K562 (cell line): Measurements from ENCODE around the gene ZDHHC16. TPM values are rescaled to one million over a fixed set of nuclear protein-coding genes. Genes with fewer than 3 reads are reported as not detected.

Source experiments
- MED1 ChIP-seq: sonication (generic); formaldehyde crosslinking; IDR thresholded peaks from 2 replicates; pipeline ENCODE4 v1.8.1; 2023; ENCODE audit warnings: missing genetic modification reagents, borderline replicate concordance
- MTA2 ChIP-seq: fragments of 450-650 bp; IDR thresholded peaks from 2 replicates; pipeline ENCODE4 v1.6.1; 2016; ENCODE audit warnings: low read depth
- POLR2B ChIP-seq: fragments of 450-650 bp; IDR thresholded peaks from 2 replicates; pipeline ENCODE4 v1.6.1; 2018; ENCODE audit warnings: low read depth; ENCODE audit not compliant: partially characterized antibody
- polyA plus RNA-seq, 8 experiments: library from polyadenylated mRNA; depleted of rRNA in 4 of 8; stranded (reverse) in 5 of 8; unstranded in 3 of 8; fragments of >200 nt; fragmentation: Nextera tagmentation in 2 of 8; fragmentation: Illumina TruSeq in 1 of 8; extraction: Ambion mirVana in 2 of 8; extraction: Trizol in 1 of 8; gene quantifications; 2 replicates each; pipeline versions ENCODE4 v1.2.1 to v1.2.3, GENCODE V29; 2011 to 2014; ENCODE audit warnings: inconsistent platforms in 1 of 8, missing spikeins in 1 of 8
- total RNA-seq, 7 experiments: library from RNA; depleted of rRNA in 6 of 7; stranded (reverse); fragments of >200 nt in 6 of 7; fragmentation: Illumina TruSeq in 2 of 7; extraction: Trizol in 2 of 7; gene quantifications; 2 replicates each; pipeline versions ENCODE4 v1.2.1 to v1.2.3, GENCODE V29; 2011 to 2021; ENCODE audit warnings: low replicate concordance in 1 of 7
- TF ChIP-seq, protein P1 (sequence below), 2 experiments: fragments of 450-650 bp; formaldehyde crosslinking in 1 of 2; IDR thresholded peaks; 2 replicates each; pipeline versions ENCODE4 v1.4.0 to v1.6.1; 2014 to 2020; ENCODE audit warnings: mild to moderate bottlenecking in 2 of 2, borderline replicate concordance in 1 of 2, low read depth in 1 of 2
- TF ChIP-seq, protein P2 (sequence below), 2 experiments: fragments of 450-650 bp in 1 of 2; sonication (generic) in 1 of 2; formaldehyde crosslinking in 1 of 2; IDR thresholded peaks; 2 replicates each; pipeline versions ENCODE4 v1.7.1 to v1.9.0; 2016 to 2022; ENCODE audit warnings: inconsistent platforms in 1 of 2, mild to moderate bottlenecking in 1 of 2, missing genetic modification reagents in 1 of 2
- TF ChIP-seq, protein P3 (sequence below): fragments of 450-650 bp; formaldehyde crosslinking; IDR thresholded peaks from 2 replicates; pipeline ENCODE4 v1.4.0; 2020; ENCODE audit warnings: mild to moderate bottlenecking, mixed read lengths

ZDHHC16 gene
- total and polyA plus RNA-seq, 9 of the 15 experiments (the other 6 are each of a cell fraction or from before 2014, with no cell fraction given), result 12.5 to 33.8 (median 21.3) TPM

DNA sequence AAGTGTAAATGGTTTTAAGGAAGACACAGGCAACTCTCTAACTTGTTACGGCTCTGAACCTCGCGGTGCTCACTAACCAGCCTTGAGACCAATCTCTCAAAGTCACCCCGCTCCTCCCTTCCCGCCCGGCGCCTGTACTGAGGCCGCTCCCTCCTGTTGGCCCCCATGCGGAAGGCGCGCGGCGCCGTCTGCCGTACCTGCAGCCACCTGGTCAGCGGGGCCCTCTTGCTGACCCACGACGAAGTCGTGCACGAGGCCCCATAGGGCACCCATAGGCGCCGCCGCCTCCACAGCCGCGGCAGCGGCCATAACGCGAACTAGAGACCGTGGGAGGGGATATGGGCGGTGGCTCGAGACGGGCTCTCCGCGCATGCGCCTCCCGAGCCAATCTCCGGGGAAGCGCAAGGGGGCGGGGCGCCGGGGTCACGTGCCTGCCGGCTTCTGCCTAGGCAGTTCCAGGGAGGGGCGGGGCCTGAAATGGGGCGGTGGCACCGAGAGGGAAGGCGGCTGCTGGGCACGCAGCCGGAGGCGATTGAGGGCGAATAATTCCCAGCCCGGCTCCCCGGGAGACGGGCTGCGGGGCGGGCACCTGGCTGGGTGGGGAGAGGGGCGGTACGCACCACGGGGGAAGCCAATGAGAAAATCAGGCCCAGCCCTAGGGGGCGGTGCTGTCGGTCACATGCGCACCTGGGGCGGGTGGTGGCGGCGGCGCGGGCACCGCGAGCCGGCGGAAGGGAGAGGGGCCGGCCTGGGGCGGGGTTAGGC lies 52.3 kb downstream of the ZDHHC16 start, which contains the start of gene MMS19 (continued):
- no peak for TF ChIP-seq MED1 (CRISPR knock-in tag)
- no peak for TF ChIP-seq MTA2
- TF ChIP-seq, protein P1, sequence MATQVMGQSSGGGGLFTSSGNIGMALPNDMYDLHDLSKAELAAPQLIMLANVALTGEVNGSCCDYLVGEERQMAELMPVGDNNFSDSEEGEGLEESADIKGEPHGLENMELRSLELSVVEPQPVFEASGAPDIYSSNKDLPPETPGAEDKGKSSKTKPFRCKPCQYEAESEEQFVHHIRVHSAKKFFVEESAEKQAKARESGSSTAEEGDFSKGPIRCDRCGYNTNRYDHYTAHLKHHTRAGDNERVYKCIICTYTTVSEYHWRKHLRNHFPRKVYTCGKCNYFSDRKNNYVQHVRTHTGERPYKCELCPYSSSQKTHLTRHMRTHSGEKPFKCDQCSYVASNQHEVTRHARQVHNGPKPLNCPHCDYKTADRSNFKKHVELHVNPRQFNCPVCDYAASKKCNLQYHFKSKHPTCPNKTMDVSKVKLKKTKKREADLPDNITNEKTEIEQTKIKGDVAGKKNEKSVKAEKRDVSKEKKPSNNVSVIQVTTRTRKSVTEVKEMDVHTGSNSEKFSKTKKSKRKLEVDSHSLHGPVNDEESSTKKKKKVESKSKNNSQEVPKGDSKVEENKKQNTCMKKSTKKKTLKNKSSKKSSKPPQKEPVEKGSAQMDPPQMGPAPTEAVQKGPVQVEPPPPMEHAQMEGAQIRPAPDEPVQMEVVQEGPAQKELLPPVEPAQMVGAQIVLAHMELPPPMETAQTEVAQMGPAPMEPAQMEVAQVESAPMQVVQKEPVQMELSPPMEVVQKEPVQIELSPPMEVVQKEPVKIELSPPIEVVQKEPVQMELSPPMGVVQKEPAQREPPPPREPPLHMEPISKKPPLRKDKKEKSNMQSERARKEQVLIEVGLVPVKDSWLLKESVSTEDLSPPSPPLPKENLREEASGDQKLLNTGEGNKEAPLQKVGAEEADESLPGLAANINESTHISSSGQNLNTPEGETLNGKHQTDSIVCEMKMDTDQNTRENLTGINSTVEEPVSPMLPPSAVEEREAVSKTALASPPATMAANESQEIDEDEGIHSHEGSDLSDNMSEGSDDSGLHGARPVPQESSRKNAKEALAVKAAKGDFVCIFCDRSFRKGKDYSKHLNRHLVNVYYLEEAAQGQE (IDR thresholded peaks at IDR 0.05; ENCODE audit: borderline replicate concordance), result peak; percentile 56
- TF ChIP-seq, protein P1 (CRISPR knock-in tag; IDR thresholded peaks at IDR 0.05; ENCODE audit: low read depth), result 0 out of 2 replicates have a peak, but pooled peaks have one; percentile 47
- TF ChIP-seq, protein P2, sequence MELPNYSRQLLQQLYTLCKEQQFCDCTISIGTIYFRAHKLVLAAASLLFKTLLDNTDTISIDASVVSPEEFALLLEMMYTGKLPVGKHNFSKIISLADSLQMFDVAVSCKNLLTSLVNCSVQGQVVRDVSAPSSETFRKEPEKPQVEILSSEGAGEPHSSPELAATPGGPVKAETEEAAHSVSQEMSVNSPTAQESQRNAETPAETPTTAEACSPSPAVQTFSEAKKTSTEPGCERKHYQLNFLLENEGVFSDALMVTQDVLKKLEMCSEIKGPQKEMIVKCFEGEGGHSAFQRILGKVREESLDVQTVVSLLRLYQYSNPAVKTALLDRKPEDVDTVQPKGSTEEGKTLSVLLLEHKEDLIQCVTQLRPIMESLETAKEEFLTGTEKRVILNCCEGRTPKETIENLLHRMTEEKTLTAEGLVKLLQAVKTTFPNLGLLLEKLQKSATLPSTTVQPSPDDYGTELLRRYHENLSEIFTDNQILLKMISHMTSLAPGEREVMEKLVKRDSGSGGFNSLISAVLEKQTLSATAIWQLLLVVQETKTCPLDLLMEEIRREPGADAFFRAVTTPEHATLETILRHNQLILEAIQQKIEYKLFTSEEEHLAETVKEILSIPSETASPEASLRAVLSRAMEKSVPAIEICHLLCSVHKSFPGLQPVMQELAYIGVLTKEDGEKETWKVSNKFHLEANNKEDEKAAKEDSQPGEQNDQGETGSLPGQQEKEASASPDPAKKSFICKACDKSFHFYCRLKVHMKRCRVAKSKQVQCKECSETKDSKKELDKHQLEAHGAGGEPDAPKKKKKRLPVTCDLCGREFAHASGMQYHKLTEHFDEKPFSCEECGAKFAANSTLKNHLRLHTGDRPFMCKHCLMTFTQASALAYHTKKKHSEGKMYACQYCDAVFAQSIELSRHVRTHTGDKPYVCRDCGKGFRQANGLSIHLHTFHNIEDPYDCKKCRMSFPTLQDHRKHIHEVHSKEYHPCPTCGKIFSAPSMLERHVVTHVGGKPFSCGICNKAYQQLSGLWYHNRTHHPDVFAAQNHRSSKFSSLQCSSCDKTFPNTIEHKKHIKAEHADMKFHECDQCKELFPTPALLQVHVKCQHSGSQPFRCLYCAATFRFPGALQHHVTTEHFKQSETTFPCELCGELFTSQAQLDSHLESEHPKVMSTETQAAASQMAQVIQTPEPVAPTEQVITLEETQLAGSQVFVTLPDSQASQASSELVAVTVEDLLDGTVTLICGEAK (IDR thresholded peaks at IDR 0.05), result peak; percentile 15; the same call in 1 of the 2 replicates
- TF ChIP-seq, protein P2 (CRISPR knock-in tag; IDR thresholded peaks at IDR 0.05), result no peak
- TF ChIP-seq, protein P3, sequence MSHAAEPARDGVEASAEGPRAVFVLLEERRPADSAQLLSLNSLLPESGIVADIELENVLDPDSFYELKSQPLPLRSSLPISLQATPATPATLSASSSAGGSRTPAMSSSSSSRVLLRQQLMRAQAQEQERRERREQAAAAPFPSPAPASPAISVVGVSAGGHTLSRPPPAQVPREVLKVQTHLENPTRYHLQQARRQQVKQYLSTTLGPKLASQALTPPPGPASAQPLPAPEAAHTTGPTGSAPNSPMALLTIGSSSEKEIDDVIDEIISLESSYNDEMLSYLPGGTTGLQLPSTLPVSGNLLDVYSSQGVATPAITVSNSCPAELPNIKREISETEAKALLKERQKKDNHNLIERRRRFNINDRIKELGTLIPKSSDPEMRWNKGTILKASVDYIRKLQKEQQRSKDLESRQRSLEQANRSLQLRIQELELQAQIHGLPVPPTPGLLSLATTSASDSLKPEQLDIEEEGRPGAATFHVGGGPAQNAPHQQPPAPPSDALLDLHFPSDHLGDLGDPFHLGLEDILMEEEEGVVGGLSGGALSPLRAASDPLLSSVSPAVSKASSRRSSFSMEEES (CRISPR knock-in tag), result peak; percentile 96
- TF ChIP-seq POLR2B, result peak; percentile 77
